Activated T-cell treated with anti-CD3 and anti-CD28 coated beads, Interleukin-2, amount 50 U/mL, for 4 hours (primary cell): ENCODE measurements around the gene CD59. TPM values are rescaled to one million over a fixed set of nuclear protein-coding genes. Genes with fewer than 3 reads are reported as not detected.

Experiments used
- ATAC-seq, 2 donors: fragments of 200-7000 bp; cut with Tn5 transposase; one replicate each; pipeline ENCODE4 v1.10.0; 2021
- DNase-seq: peaks from one replicate; pipeline ENCODE4 v3.0.0-alpha.2; 2020
- H3K27me3 Mint-ChIP-seq: one replicate; pipeline ENCODE4 v1.8.0; 2021; ENCODE audit warnings: low read depth, mixed read lengths
- H3K36me3 Mint-ChIP-seq: one replicate; pipeline ENCODE4 v1.8.0; 2022; ENCODE audit warnings: mixed read lengths; ENCODE audit not compliant: insufficient read depth
- H3K4me1 Mint-ChIP-seq: one replicate; pipeline ENCODE4 v1.8.0; 2021; ENCODE audit warnings: low read depth, mixed read lengths
- H3K4me3 Mint-ChIP-seq: one replicate; pipeline ENCODE4 v1.8.0; 2021; ENCODE audit warnings: mild to moderate bottlenecking, moderate library complexity, mixed read lengths
- H3K9me3 Mint-ChIP-seq: one replicate; pipeline ENCODE4 v1.8.0; 2021; ENCODE audit warnings: mixed read lengths
- total RNA-seq, 3 donors: library from RNA; stranded (reverse); gene quantifications; one replicate each; pipeline ENCODE4 v1.2.1, GENCODE V29; 2021

The CD59 gene
- 10 to 100 TPM; 27.8 to 44.8 (median 30.0) TPM for total RNA-seq

DNA sequence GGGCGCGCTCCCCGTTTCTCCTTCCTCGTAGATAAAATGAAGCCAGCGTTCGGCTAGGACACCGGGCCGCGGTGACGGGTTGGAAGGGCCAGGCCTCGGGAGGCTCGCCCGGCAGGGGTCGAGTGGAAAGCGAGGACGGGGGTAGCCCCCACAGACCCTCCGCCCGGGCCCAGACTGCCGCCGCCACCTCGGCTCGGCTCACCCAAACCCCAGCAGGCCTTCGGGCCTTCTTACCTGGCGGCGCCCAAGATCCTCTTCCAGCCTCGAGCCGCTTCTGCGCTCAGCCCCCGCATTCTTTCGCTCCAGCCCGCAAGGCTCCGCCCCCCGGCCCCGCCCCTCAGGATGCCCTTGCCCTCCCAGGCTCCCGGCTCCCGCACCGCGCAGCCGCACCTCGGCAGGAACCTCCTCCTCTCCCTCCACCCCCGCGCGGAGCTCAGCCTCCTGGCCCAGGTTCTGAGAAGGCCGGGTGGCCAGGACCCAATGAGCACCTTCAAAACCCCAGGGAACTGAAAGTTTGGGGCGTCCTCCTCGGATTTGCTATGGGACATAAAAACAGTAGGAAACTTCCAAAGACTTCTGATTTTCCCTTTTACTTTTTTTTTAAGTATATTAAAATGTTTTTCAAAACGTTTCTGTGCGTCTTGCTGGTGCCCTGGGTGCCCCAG, at the start of gene CD59:
Gene CD59 (minus strand): TSS at position 276 of the 665 bp plus-strand sequence. CDS start 13,978 bp downstream, outside the sequence.
- Mint-ChIP-seq H3K4me1 (peaks cover 40% of the 10 kb centered on the region), H3K36me3 (peaks cover 9% of the 10 kb centered on the region), H3K27me3 (no peaks in the 10 kb centered on the region), H3K4me3 (peak within 1 kb of the TSS; percentile 88), H3K9me3 (no peaks in the 10 kb centered on the region)
- ATAC-seq (peak; percentile 46 to 68), DNase-seq (peak; percentile 93)

- DNase-seq, result no peak
- peaks cover 46% of the 10 kb centered on the region for H3K27me3 Mint-ChIP-seq
- H3K4me1 Mint-ChIP-seq, result no peaks in the 10 kb centered on the region
- no peaks in the 10 kb centered on the region for H3K36me3 Mint-ChIP-seq
- ATAC-seq, result no peak
- no peak overlapping the region for H3K4me3 Mint-ChIP-seq
- peaks cover 4% of the 10 kb centered on the region for H3K9me3 Mint-ChIP-seq
Observed at GRCh38 chr11:33785609-33786008, 49.4 kb upstream of the CD59 start.

DNA sequence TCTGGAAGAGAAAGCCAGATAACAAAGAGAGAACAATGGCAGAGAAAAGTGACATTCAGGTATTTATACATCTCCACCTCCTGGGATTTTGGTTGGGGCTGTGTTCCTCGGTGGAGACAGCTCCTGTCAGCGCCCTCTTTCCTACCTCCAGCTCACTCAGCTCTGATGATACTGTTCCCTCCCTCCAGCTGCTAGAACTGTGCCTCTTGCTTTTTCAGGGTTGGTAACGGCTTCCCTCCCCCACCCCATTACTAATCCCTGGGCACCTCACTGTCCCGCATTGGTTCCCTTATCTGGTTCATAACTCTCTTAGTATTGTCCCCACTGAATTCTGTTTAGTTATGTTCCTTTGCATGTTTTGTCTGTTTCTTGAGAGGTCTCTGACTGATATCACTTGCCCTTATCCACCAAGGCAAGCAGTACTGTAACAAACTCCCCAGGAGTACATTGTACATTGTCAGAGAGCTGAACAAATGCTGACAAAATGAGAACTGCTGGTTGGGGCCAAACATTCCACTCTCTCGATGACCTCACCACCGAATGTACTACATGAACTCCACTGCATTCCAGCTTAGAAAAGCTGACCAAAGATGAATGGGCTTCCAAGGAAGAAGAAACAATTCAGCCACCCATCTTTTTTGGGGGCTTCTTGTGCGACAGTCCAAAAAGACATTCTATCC, 43.8 kb upstream of the CD59 start:
- H3K27me3 Mint-ChIP-seq, result peaks cover 35% of the 10 kb centered on the region
- no peaks in the 10 kb centered on the region for H3K9me3 Mint-ChIP-seq
- DNase-seq (no peak), ATAC-seq (no peak)
- no peaks in the 10 kb centered on the region for H3K36me3 Mint-ChIP-seq
- peaks cover 4% of the 10 kb centered on the region for H3K4me1 Mint-ChIP-seq
- H3K4me3 Mint-ChIP-seq, result no peak overlapping the region

DNA sequence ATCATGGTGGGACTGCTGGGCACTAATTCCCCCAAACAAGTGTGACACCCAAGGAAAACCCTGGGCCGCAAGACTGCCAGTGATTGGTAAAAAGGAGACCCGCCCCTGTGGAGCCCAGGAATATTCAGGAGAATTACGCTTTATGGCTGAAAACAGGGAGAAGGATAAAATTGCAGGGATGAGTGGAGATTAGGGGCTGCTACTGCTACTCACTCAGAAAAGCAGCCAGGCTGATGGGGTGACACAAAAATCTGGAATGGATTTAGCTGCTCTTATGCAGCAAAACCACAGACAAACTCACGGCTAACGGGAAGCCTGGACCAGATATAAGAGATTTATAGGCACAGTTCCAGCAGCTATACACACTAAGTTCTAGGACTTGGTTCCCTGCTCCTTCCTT, 42.5 kb upstream of the CD59 start:
- no peak for ATAC-seq

DNA sequence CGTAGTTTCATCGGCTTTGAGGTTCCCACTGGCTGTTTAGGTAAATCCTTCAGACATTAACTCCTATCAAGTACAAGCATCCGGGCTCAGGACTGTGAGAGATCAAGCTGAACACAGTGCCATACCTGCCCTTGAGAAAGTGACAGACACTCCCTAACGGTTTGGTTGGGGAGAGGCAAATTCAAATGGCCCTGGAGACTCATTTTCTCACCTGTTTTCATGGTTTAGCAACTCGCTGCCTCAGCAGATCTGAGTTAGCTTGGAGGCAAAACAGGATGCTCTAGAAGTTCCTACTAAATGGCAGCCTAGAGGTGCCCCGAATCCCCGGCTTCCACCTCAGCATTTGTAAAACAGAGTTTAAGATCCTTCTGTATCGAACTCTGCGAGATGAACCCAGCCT, 41.7 kb upstream of the CD59 start:
- ATAC-seq (no peak), DNase-seq (no peak)
- Mint-ChIP-seq H3K4me3 (no peak overlapping the region), H3K9me3 (no peaks in the 10 kb centered on the region), H3K4me1 (peaks cover 14% of the 10 kb centered on the region), H3K27me3 (peaks cover 21% of the 10 kb centered on the region), H3K36me3 (no peaks in the 10 kb centered on the region)

More for the DNA sequence above, 42.5 kb upstream of the CD59 start:
- Mint-ChIP-seq H3K4me1 (peaks cover 8% of the 10 kb centered on the region), H3K9me3 (no peaks in the 10 kb centered on the region), H3K27me3 (peaks cover 23% of the 10 kb centered on the region), H3K36me3 (no peaks in the 10 kb centered on the region), H3K4me3 (no peak overlapping the region)
- DNase-seq, result no peak

DNA sequence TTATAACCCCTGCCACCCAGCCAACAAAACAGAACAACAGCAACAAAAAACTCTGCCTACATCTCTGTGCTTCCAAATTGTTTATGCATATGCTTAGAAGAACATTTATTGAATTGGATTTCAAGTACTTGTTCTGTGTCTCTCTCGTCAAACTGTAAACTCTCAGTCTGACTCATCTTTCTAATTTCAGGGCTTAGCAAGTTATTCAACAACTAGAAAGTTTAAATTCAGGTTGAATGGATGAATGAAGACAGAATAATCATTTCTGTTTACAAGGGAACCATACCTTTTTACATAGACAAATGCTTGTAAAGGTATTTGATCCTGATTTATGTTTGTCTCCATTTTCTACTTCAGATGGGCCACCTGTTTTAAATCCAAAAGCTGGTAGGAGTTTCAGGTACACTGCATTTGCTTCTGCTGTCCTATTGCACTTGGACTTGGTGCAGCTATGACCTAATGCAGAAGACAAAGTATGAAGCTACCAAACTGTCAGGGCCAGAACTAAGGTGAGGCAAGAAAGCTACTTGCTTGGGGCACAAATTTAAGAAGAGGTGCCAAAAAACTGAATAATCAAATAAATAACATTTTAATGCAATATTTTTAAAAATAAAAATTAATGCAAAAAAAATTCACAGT, 39.7 kb upstream of the CD59 start:
- no peaks in the 10 kb centered on the region for H3K9me3 Mint-ChIP-seq
- peaks cover 17% of the 10 kb centered on the region for H3K27me3 Mint-ChIP-seq
- DNase-seq, result no peak
- H3K36me3 Mint-ChIP-seq, result no peaks in the 10 kb centered on the region
- no peak for ATAC-seq
- H3K4me1 Mint-ChIP-seq, result peaks cover 31% of the 10 kb centered on the region
- peak overlapping the region; percentile 93 for H3K4me3 Mint-ChIP-seq

GRCh38 chr11:33775467-33775807, 39.2 kb upstream of the CD59 start:
- Mint-ChIP-seq H3K27me3 (peaks cover 17% of the 10 kb centered on the region), H3K36me3 (peaks cover under 1% of the 10 kb centered on the region), H3K4me1 (peaks cover 32% of the 10 kb centered on the region), H3K9me3 (no peaks in the 10 kb centered on the region), H3K4me3 (peak overlapping the region; percentile 93)
- DNase-seq (no peak), ATAC-seq (no peak)

DNA sequence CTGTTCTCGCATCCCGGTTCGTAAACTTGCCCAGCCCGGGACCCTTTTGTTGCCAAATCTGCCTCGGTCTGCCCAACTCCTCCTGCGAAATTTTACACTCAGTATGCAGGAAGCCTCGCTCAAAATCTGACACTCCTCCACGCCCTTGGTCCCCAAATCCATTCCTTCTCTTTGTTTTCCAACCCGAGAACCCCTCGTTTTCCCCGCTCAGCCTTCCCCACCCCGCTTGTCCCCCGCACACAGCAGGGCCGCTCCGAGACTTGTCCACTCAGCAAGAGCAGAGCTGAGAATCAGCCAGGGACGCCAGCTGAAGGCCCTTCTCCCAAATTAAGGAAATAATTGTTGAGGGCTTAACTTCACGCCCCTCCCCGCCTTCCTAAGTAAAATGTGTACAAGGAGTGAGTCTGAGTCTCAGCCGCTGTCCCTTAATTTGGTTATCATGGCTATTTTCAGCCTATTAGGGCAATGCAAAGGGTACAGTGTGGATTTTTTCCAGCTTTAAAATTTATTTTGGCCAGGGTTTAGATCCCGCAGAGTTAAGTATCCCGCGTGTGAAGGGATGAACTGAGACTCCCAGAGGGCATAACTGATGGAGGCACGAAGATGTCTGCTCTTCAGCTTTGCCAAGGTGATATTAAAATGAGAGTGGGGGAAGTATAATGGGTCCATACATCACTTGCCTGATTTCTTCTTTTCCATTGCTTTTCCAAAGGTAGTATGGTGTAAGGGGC, 38.7 kb upstream of the CD59 start:
- H3K9me3 Mint-ChIP-seq, result no peaks in the 10 kb centered on the region
- peaks cover 36% of the 10 kb centered on the region for H3K4me1 Mint-ChIP-seq
- ATAC-seq (peak; percentile 1), DNase-seq (no peak)
- peak overlapping the region; percentile 93 for H3K4me3 Mint-ChIP-seq
- H3K27me3 Mint-ChIP-seq, result peaks cover 15% of the 10 kb centered on the region
- H3K36me3 Mint-ChIP-seq, result peaks cover 5% of the 10 kb centered on the region

- Mint-ChIP-seq H3K36me3 (peaks cover 10% of the 10 kb centered on the region), H3K4me3 (peak within 1 kb of the TSS; percentile 93), H3K27me3 (peaks cover 14% of the 10 kb centered on the region), H3K4me1 (peaks cover 40% of the 10 kb centered on the region), H3K9me3 (no peaks in the 10 kb centered on the region)
- peak; percentile 88 to 89 for ATAC-seq
- DNase-seq, result peak; percentile 84
Observed at GRCh38 chr11:33773987-33774735, 37.9 kb upstream of the CD59 start, which contains the start of gene FBXO3. Gene FBXO3, minus strand, starts transcription at chr11:33774520. Its CDS starts 23 bp downstream, at chr11:33774497.

GRCh38 chr11:33773404-33773986, 37.3 kb upstream of the CD59 start:
- Mint-ChIP-seq H3K9me3 (no peaks in the 10 kb centered on the region), H3K27me3 (peaks cover 11% of the 10 kb centered on the region), H3K4me1 (peaks cover 40% of the 10 kb centered on the region), H3K36me3 (peaks cover 13% of the 10 kb centered on the region), H3K4me3 (peak overlapping the region; percentile 93)
- ATAC-seq, result peak; percentile 16 to 29
- DNase-seq, result peak; percentile 11

DNA sequence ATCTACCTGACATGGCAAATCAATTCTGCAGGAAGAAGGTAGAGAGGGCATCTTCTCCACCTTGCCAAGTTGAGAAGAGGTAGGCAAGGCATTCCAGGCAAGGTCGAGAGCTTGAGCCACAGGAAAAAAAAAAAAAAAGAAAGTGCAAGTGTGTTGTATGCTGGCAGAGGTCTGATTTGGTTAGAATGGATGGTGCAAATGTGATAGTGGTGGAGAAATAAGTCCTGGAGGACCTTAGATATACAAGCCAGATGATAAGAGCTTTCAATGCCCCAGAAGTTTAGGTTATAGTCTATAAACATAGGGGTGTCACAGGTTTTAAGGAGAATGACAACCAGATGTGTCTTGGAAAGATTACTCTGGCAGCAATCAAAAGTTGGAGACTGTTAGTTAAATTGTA, 36.6 kb upstream of the CD59 start:
- Mint-ChIP-seq H3K9me3 (no peaks in the 10 kb centered on the region), H3K36me3 (peaks cover 14% of the 10 kb centered on the region), H3K4me3 (peak overlapping the region; percentile 93), H3K4me1 (peaks cover 40% of the 10 kb centered on the region), H3K27me3 (peaks cover 9% of the 10 kb centered on the region)
- DNase-seq (no peak), ATAC-seq (no peak)

- peaks cover 40% of the 10 kb centered on the region for H3K4me1 Mint-ChIP-seq
- peaks cover 9% of the 10 kb centered on the region for H3K27me3 Mint-ChIP-seq
- peaks cover 14% of the 10 kb centered on the region for H3K36me3 Mint-ChIP-seq
- ATAC-seq (no peak), DNase-seq (no peak)
- H3K4me3 Mint-ChIP-seq, result peak overlapping the region; percentile 93
- no peaks in the 10 kb centered on the region for H3K9me3 Mint-ChIP-seq
Observed at GRCh38 chr11:33772300-33772699, 36.1 kb upstream of the CD59 start.

- no peak for ATAC-seq
- H3K9me3 Mint-ChIP-seq, result no peaks in the 10 kb centered on the region
- peaks cover 25% of the 10 kb centered on the region for H3K36me3 Mint-ChIP-seq
- no peaks in the 10 kb centered on the region for H3K27me3 Mint-ChIP-seq
- DNase-seq, result no peak
- H3K4me3 Mint-ChIP-seq, result no peak overlapping the region
- H3K4me1 Mint-ChIP-seq, result peaks cover 36% of the 10 kb centered on the region
Observed at GRCh38 chr11:33770236-33770635, 34.0 kb upstream of the CD59 start.
